Thymus (tissue), 11 donors: Measurements from ENCODE around the gene FBXO47. TPM values are rescaled to one million over a fixed set of nuclear protein-coding genes. Genes with fewer than 3 reads are reported as not detected.
"Not testable (repeated sequence)": the region's sequence is repeated elsewhere in the genome, so short reads cannot be mapped to it uniquely, and the experiment has no call there.

Experiments
- DNase-seq, 9 donors: peaks; one replicate each; pipeline ENCODE4 v3.0.0-alpha.2; 2013; ENCODE audit warnings: low spot score in 9 of 9, low read depth in 6 of 9, missing footprints in 1 of 9
- H3K27ac ChIP-seq, 2 donors: one replicate each; pipeline ENCODE4 v1.5.1; 2013; ENCODE audit warnings: control low read depth in 1 of 2, low read depth in 1 of 2, low read length in 1 of 2, mild to moderate bottlenecking in 1 of 2, moderate library complexity in 1 of 2
- H3K27me3 ChIP-seq, 2 donors: one replicate each; pipeline ENCODE4 v1.5.1; 2013; ENCODE audit warnings: low read length in 1 of 2; ENCODE audit not compliant: control insufficient read depth in 2 of 2, insufficient read depth in 1 of 2
- H3K36me3 ChIP-seq, 2 donors: one replicate each; pipeline ENCODE4 v1.5.1; 2013; ENCODE audit warnings: low read length in 1 of 2, mild to moderate bottlenecking in 1 of 2, moderate library complexity in 1 of 2; ENCODE audit not compliant: control insufficient read depth in 2 of 2, insufficient read depth in 2 of 2
- H3K4me1 ChIP-seq, 2 donors: one replicate each; pipeline ENCODE4 v1.5.1; 2013; ENCODE audit warnings: low read length in 2 of 2; ENCODE audit not compliant: control insufficient read depth in 2 of 2, insufficient read depth in 2 of 2
- H3K4me3 ChIP-seq, 2 donors: one replicate each; pipeline ENCODE4 v1.5.1; 2013; ENCODE audit warnings: low read length in 2 of 2, control low read depth in 1 of 2, mild to moderate bottlenecking in 1 of 2
- H3K9me3 ChIP-seq, 2 donors: one replicate each; pipeline ENCODE4 v1.5.1; 2013; ENCODE audit warnings: low read length in 1 of 2, mild to moderate bottlenecking in 1 of 2; ENCODE audit not compliant: control insufficient read depth in 2 of 2, insufficient read depth in 1 of 2
- WGBS: extraction: QIAGEN DNeasy Blood & Tissue Kit; methylation state at CpG from one replicate; pipeline ENCODE4 v1.1.7; 2013; 5-methylcytosine and 5-hydroxymethylcytosine counted together
- polyA plus RNA-seq: library from polyadenylated mRNA; stranded (reverse); fragments of 200-250 nt; gene quantifications from one replicate; pipeline ENCODE4 v1.2.3, GENCODE V29; 2013
- total RNA-seq: library from RNA; stranded (reverse); fragments of 120-200 nt; gene quantifications from one replicate; pipeline ENCODE4 v1.2.4, GENCODE V29; 2013
- donor health status: healthy.

The FBXO47 gene
- total and polyA plus RNA-seq, 2 donors, result not detected

- Histone ChIP-seq H3K4me1 (no peaks in the 10 kb centered on the region), H3K9me3 (peaks cover 0 to 2% of the 10 kb centered on the region in 2 donors), H3K36me3 (no peaks in the 10 kb centered on the region), H3K27me3 (peaks cover 0 to 3% of the 10 kb centered on the region in 2 donors), H3K27ac (no peak overlapping the region), H3K4me3 (no peak overlapping the region)
- WGBS, result 68% methylated on average over 11 of the region's 11 CpGs
- peak; percentile 30 to 88 (median 69) for DNase-seq
Measured at GRCh38 chr17:38982858-38983746, 15.9 kb upstream of the FBXO47 start.

- H3K27me3 ChIP-seq, result peaks cover 0 to 4% of the 10 kb centered on the region in 2 donors
- no peaks in the 10 kb centered on the region for H3K4me1 ChIP-seq
- no peak for DNase-seq
- H3K36me3 ChIP-seq, result no peaks in the 10 kb centered on the region
- no peak overlapping the region for H3K4me3 ChIP-seq
- no peak overlapping the region for H3K27ac ChIP-seq
- H3K9me3 ChIP-seq, result peaks cover 0 to 2% of the 10 kb centered on the region in 2 donors
- 93% methylated on average over 2 of the region's 2 CpGs for WGBS
Measured at GRCh38 chr17:38981636-38982035, 14.4 kb upstream of the FBXO47 start.

- 93% methylated on average over 3 of the region's 3 CpGs for WGBS
- DNase-seq, result no peak
- no peak overlapping the region for H3K4me3 ChIP-seq
- H3K27ac ChIP-seq, result no peak overlapping the region
- H3K4me1 ChIP-seq, result no peaks in the 10 kb centered on the region
- peaks cover 0 to 4% of the 10 kb centered on the region in 2 donors for H3K27me3 ChIP-seq
- no peaks in the 10 kb centered on the region for H3K36me3 ChIP-seq
- peaks cover 0 to 2% of the 10 kb centered on the region in 2 donors for H3K9me3 ChIP-seq
Measured at GRCh38 chr17:38980490-38981217, 13.5 kb upstream of the FBXO47 start.

GRCh38 chr17:38978180-38978579, 11.0 kb upstream of the FBXO47 start:
- no peaks in the 10 kb centered on the region for H3K36me3 ChIP-seq
- 96% methylated on average over 4 of the region's 4 CpGs for WGBS
- DNase-seq, result no peak
- H3K4me1 ChIP-seq, result no peaks in the 10 kb centered on the region
- no peak overlapping the region for H3K4me3 ChIP-seq
- H3K27me3 ChIP-seq, result peaks cover 0 to 4% of the 10 kb centered on the region in 2 donors
- no peak overlapping the region for H3K27ac ChIP-seq
- peaks cover 0 to 2% of the 10 kb centered on the region in 2 donors for H3K9me3 ChIP-seq

- not testable (repeated sequence) for H3K4me3 ChIP-seq, DNase-seq, H3K27ac ChIP-seq, H3K27me3 ChIP-seq, H3K4me1 ChIP-seq, H3K36me3 ChIP-seq, H3K9me3 ChIP-seq
- 58% methylated on average over 6 of the region's 6 CpGs for WGBS
Measured at GRCh38 chr17:38976187-38976551, 9.0 kb upstream of the FBXO47 start.

GRCh38 chr17:38970804-38971203, 3.6 kb upstream of the FBXO47 start:
- peaks cover 4 to 11% of the 10 kb centered on the region in 2 donors for H3K4me1 ChIP-seq
- DNase-seq, result no peak
- WGBS, result 97% methylated on average over 5 of the region's 5 CpGs
- H3K36me3 ChIP-seq, result no peaks in the 10 kb centered on the region
- peaks cover 0 to 2% of the 10 kb centered on the region in 2 donors for H3K9me3 ChIP-seq
- H3K27ac ChIP-seq, result no peak overlapping the region
- no peaks in the 10 kb centered on the region for H3K27me3 ChIP-seq
- H3K4me3 ChIP-seq, result no peak overlapping the region

GRCh38 chr17:38970128-38970527, 2.9 kb upstream of the FBXO47 start:
- DNase-seq, result no peak
- no peaks in the 10 kb centered on the region for H3K36me3 ChIP-seq
- WGBS, result 92% methylated on average over 4 of the region's 4 CpGs
- no peaks in the 10 kb centered on the region for H3K27me3 ChIP-seq
- no peak overlapping the region for H3K27ac ChIP-seq
- peaks cover 4 to 11% of the 10 kb centered on the region in 2 donors for H3K4me1 ChIP-seq
- peaks cover 0 to 2% of the 10 kb centered on the region in 2 donors for H3K9me3 ChIP-seq
- H3K4me3 ChIP-seq, result no peak overlapping the region

- H3K27me3 ChIP-seq, result no peaks in the 10 kb centered on the region
- no peak for DNase-seq
- no peak overlapping the region for H3K27ac ChIP-seq
- no peaks in the 10 kb centered on the region for H3K36me3 ChIP-seq
- H3K4me3 ChIP-seq, result no peak overlapping the region
- peaks cover 0 to 2% of the 10 kb centered on the region in 2 donors for H3K9me3 ChIP-seq
- 93% methylated on average over 4 of the region's 4 CpGs for WGBS
- peaks cover 4 to 11% of the 10 kb centered on the region in 2 donors for H3K4me1 ChIP-seq
Measured at GRCh38 chr17:38969281-38969680, 2.1 kb upstream of the FBXO47 start.

- H3K27me3 ChIP-seq, result no peaks in the 10 kb centered on the region
- no peak for DNase-seq
- no peaks in the 10 kb centered on the region for H3K9me3 ChIP-seq
- no peak overlapping the region for H3K4me3 ChIP-seq
- peaks cover 0 to 4% of the 10 kb centered on the region in 2 donors for H3K4me1 ChIP-seq
- WGBS, result 84% methylated on average over 4 of the region's 4 CpGs
- no peak overlapping the region for H3K27ac ChIP-seq
- no peaks in the 10 kb centered on the region for H3K36me3 ChIP-seq
Measured at GRCh38 chr17:38961413-38961812, 5.8 kb downstream of the FBXO47 start.
